WTC11 (cell line): Measurements from ENCODE around the gene VSIG1. TPM values are rescaled to one million over a fixed set of nuclear protein-coding genes. Genes with fewer than 3 reads are reported as not detected.

Source experiments
- ATAC-seq: fragments of 200-7000 bp; cut with Tn5 transposase; 2 replicates; pipeline ENCODE4 v1.10.0; 2021; ENCODE audit warnings: mild to moderate bottlenecking, moderate library complexity
- CTCF ChIA-PET: fragments of 300-600 bp; sonication (Branson Sonifier 250); formaldehyde crosslinking; loops from one replicate; lab custom pipeline; 2021; ENCODE audit warnings: antibody characterized with exemption; lab: Charles Lee
- POLR2A ChIA-PET: fragments of 350-600 bp; sonication (Branson Sonifier 250); formaldehyde crosslinking; loops from one replicate; lab custom pipeline; 2021; ENCODE audit warnings: antibody characterized with exemption; lab: Charles Lee
- DNase-seq: peaks from one replicate; pipeline ENCODE4 v3.0.0; 2021; ENCODE audit warnings: low spot score
- H3K27ac Mint-ChIP-seq: 2 replicates; pipeline ENCODE4 v1.8.0; 2021; ENCODE audit warnings: mixed read lengths
- H3K27me3 Mint-ChIP-seq: 2 replicates; pipeline ENCODE4 v1.8.0; 2021; ENCODE audit warnings: low read depth, mild to moderate bottlenecking, moderate library complexity, mixed read lengths
- H3K36me3 Mint-ChIP-seq: 2 replicates; pipeline ENCODE4 v1.8.0; 2021; ENCODE audit warnings: mixed read lengths
- H3K4me1 Mint-ChIP-seq: 2 replicates; pipeline ENCODE4 v1.8.0; 2022; ENCODE audit warnings: mixed read lengths
- H3K4me3 Mint-ChIP-seq: 2 replicates; pipeline ENCODE4 v1.8.0; 2021; ENCODE audit warnings: mild to moderate bottlenecking, moderate library complexity, mixed read lengths
- H3K9me3 Mint-ChIP-seq: 2 replicates; pipeline ENCODE4 v1.8.0; 2021; ENCODE audit warnings: mixed read lengths
- EMX1 ChIP-seq: fragments of 250-450 bp; sonication (Bioruptor Pico); IDR thresholded peaks from 2 replicates; pipeline ENCODE4 v1.8.0; 2021; ENCODE audit warnings: mild to moderate bottlenecking
- GABPB1 ChIP-seq: sonication (generic); formaldehyde crosslinking; IDR thresholded peaks from 2 replicates; pipeline ENCODE4 v1.8.1; 2023; ENCODE audit warnings: mild to moderate bottlenecking, missing genetic modification reagents
- GRHL2 ChIP-seq: fragments of 250-450 bp; sonication (Bioruptor Pico); IDR thresholded peaks from 2 replicates; pipeline ENCODE4 v1.8.0; 2022; ENCODE audit warnings: mild to moderate bottlenecking, moderate library complexity; ENCODE audit not compliant: insufficient replicate concordance, severe bottlenecking
- NFE2L1 ChIP-seq: sonication (generic); formaldehyde crosslinking; IDR thresholded peaks from 2 replicates; pipeline ENCODE4 v1.8.1; 2023; ENCODE audit warnings: missing genetic modification reagents
- NR1H2 ChIP-seq: sonication (generic); formaldehyde crosslinking; IDR thresholded peaks from 2 replicates; pipeline ENCODE4 v1.9.0; 2021; ENCODE audit warnings: mild to moderate bottlenecking, moderate library complexity, missing genetic modification reagents
- RELA ChIP-seq: sonication (generic); formaldehyde crosslinking; IDR thresholded peaks from 2 replicates; pipeline ENCODE4 v1.8.1; 2022; ENCODE audit warnings: missing genetic modification reagents, mild to moderate bottlenecking, borderline replicate concordance
- SOX15 ChIP-seq: fragments of 250-450 bp; sonication (Bioruptor Pico); IDR thresholded peaks from 2 replicates; pipeline ENCODE4 v1.9.0; 2021; ENCODE audit warnings: mild to moderate bottlenecking
- SP1 ChIP-seq: sonication (generic); formaldehyde crosslinking; conservative IDR thresholded peaks from 2 replicates; pipeline ENCODE4 v1.8.1; 2022; ENCODE audit warnings: missing genetic modification reagents
- TCF7 ChIP-seq: sonication (generic); formaldehyde crosslinking; IDR thresholded peaks from 2 replicates; pipeline ENCODE4 v1.8.0; 2022; ENCODE audit warnings: mild to moderate bottlenecking, low read depth, missing genetic modification reagents, moderate library complexity
- TEAD1 ChIP-seq: sonication (generic); formaldehyde crosslinking; IDR thresholded peaks from 2 replicates; pipeline ENCODE4 v1.8.0; 2022; ENCODE audit warnings: mild to moderate bottlenecking, missing genetic modification reagents
- ZNF219 ChIP-seq: sonication (generic); formaldehyde crosslinking; IDR thresholded peaks from 2 replicates; pipeline ENCODE4 v1.8.0; 2023; ENCODE audit warnings: missing genetic modification reagents, mild to moderate bottlenecking, borderline replicate concordance
- total RNA-seq: library from RNA; stranded (reverse); gene quantifications from 3 replicates; pipeline ENCODE4 v1.2.3, GENCODE V29; 2021
- TF ChIP-seq, protein P1 (sequence below): sonication (generic); formaldehyde crosslinking; IDR thresholded peaks from 2 replicates; pipeline ENCODE4 v1.8.1; 2022; ENCODE audit warnings: missing genetic modification reagents, borderline replicate concordance
- TF ChIP-seq, protein P2 (sequence below): sonication (generic); formaldehyde crosslinking; conservative IDR thresholded peaks from 2 replicates; pipeline ENCODE4 v1.8.1; 2023; ENCODE audit warnings: mild to moderate bottlenecking, low read depth, missing genetic modification reagents, moderate library complexity
- TF ChIP-seq, protein P3 (sequence below): sonication (generic); formaldehyde crosslinking; IDR thresholded peaks from 2 replicates; pipeline ENCODE4 v1.8.1; 2023; ENCODE audit warnings: mild to moderate bottlenecking, missing genetic modification reagents, moderate library complexity
- TF ChIP-seq, protein P4 (sequence below): sonication (generic); formaldehyde crosslinking; IDR thresholded peaks from 2 replicates; pipeline ENCODE4 v1.8.0; 2023; ENCODE audit warnings: mild to moderate bottlenecking, missing genetic modification reagents
- TF ChIP-seq, protein P5 (sequence below): fragments of 250-450 bp; sonication (Bioruptor Pico); IDR thresholded peaks from 2 replicates; pipeline ENCODE4 v1.8.0; 2021; ENCODE audit warnings: mild to moderate bottlenecking
- TF ChIP-seq, protein P6 (sequence below): fragments of 250-450 bp; sonication (Bioruptor Pico); IDR thresholded peaks from 2 replicates; pipeline ENCODE4 v1.9.0; 2021; ENCODE audit warnings: mild to moderate bottlenecking
- TF ChIP-seq, protein P7 (sequence below): sonication (generic); formaldehyde crosslinking; IDR thresholded peaks from 2 replicates; pipeline ENCODE4 v1.8.1; 2023; ENCODE audit warnings: mild to moderate bottlenecking, moderate library complexity, missing genetic modification reagents
- TF ChIP-seq, protein P8 (sequence below): sonication (generic); formaldehyde crosslinking; IDR thresholded peaks from 2 replicates; pipeline ENCODE4 v1.8.0; 2022; ENCODE audit warnings: mild to moderate bottlenecking, missing genetic modification reagents

Gene VSIG1
- total RNA-seq, 1 experiment from 2014 or later, result 1.2 TPM

DNA sequence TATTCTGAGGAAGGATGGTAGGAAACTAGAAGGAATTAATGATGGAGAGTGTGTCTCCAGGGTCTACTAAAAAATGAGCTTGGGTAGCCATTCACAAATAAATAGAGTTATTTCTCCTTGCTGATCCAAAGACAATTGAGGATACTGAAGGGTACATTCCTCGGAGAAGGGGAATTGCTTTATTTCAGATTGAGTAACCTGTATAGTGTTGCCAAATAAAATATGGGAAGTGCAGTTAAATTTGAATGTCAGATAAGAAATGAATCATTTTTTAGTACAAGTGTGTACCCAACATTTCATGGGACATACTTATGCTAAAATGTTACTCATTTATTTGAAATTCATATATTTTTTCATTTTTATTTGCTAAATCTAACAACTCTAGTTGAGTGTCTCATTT lies 16.0 kb upstream of the VSIG1 start:
- Mint-ChIP-seq H3K9me3 (no peaks in the 10 kb centered on the region), H3K36me3 (no peaks in the 10 kb centered on the region), H3K4me1 (peaks cover 15% of the 10 kb centered on the region), H3K27me3 (peaks cover 2% of the 10 kb centered on the region; the same call in 1 of the 2 replicates), H3K4me3 (no peak overlapping the region), H3K27ac (no peak overlapping the region)
- TF ChIP-seq SP1, result no peak
- no peak for TF ChIP-seq NR1H2 (CRISPR knock-in tag)
- TF ChIP-seq, protein P1, sequence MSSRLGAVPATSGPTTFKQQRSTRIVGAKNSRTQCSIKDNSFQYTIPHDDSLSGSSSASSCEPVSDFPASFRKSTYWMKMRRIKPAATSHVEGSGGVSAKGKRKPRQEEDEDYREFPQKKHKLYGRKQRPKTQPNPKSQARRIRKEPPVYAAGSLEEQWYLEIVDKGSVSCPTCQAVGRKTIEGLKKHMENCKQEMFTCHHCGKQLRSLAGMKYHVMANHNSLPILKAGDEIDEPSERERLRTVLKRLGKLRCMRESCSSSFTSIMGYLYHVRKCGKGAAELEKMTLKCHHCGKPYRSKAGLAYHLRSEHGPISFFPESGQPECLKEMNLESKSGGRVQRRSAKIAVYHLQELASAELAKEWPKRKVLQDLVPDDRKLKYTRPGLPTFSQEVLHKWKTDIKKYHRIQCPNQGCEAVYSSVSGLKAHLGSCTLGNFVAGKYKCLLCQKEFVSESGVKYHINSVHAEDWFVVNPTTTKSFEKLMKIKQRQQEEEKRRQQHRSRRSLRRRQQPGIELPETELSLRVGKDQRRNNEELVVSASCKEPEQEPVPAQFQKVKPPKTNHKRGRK, result no peak
- TF ChIP-seq NFE2L1, result no peak
- TF ChIP-seq, protein P2, sequence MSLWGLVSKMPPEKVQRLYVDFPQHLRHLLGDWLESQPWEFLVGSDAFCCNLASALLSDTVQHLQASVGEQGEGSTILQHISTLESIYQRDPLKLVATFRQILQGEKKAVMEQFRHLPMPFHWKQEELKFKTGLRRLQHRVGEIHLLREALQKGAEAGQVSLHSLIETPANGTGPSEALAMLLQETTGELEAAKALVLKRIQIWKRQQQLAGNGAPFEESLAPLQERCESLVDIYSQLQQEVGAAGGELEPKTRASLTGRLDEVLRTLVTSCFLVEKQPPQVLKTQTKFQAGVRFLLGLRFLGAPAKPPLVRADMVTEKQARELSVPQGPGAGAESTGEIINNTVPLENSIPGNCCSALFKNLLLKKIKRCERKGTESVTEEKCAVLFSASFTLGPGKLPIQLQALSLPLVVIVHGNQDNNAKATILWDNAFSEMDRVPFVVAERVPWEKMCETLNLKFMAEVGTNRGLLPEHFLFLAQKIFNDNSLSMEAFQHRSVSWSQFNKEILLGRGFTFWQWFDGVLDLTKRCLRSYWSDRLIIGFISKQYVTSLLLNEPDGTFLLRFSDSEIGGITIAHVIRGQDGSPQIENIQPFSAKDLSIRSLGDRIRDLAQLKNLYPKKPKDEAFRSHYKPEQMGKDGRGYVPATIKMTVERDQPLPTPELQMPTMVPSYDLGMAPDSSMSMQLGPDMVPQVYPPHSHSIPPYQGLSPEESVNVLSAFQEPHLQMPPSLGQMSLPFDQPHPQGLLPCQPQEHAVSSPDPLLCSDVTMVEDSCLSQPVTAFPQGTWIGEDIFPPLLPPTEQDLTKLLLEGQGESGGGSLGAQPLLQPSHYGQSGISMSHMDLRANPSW (CRISPR knock-in tag), result no peak
- DNase-seq (no peak), ATAC-seq (no peak)
- ChIA-PET CTCF (no interaction called here), POLR2A (no interaction called here)

DNA sequence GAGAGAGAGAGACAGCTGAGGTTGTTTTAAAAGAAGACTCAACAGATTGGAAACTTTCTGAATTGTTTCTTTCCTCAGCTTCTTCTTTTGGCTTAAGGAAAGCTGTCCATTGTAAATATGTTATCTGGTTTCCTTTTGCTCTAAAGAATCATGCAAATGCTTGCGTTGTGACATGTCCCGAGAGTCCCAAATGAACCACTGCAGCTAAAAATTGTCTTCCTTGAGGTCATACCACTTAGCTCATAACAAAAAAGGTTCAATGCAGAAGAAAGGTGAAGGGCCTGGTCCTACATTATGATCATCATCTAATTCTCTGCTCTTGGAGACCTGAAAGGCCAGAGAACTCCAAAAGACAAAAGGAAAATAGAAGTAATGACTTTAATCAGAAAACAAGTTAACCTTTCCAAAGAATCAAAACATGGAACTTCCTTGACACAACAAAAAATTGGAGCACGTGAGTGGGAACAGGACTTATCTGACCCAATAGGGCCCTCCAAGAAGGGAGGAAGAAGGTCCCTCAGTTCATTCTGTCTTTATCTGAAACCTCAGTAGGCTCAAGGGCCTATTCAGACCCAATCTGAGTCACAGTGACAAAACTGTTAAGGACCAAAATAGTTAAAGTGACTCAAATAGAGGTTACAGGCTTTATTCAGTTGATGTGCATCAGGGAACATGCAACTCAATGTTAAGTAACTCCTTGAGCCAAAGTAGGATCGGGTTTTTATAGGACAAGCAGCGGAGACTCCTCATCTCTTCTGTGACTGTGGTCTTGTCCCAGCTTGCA lies 14.7 kb upstream of the VSIG1 start:
- TF ChIP-seq, protein P3, sequence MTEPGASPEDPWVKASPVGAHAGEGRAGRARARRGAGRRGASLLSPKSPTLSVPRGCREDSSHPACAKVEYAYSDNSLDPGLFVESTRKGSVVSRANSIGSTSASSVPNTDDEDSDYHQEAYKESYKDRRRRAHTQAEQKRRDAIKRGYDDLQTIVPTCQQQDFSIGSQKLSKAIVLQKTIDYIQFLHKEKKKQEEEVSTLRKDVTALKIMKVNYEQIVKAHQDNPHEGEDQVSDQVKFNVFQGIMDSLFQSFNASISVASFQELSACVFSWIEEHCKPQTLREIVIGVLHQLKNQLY, result no peak
- TF ChIP-seq GRHL2, result no peak
- TF ChIP-seq, protein P4, sequence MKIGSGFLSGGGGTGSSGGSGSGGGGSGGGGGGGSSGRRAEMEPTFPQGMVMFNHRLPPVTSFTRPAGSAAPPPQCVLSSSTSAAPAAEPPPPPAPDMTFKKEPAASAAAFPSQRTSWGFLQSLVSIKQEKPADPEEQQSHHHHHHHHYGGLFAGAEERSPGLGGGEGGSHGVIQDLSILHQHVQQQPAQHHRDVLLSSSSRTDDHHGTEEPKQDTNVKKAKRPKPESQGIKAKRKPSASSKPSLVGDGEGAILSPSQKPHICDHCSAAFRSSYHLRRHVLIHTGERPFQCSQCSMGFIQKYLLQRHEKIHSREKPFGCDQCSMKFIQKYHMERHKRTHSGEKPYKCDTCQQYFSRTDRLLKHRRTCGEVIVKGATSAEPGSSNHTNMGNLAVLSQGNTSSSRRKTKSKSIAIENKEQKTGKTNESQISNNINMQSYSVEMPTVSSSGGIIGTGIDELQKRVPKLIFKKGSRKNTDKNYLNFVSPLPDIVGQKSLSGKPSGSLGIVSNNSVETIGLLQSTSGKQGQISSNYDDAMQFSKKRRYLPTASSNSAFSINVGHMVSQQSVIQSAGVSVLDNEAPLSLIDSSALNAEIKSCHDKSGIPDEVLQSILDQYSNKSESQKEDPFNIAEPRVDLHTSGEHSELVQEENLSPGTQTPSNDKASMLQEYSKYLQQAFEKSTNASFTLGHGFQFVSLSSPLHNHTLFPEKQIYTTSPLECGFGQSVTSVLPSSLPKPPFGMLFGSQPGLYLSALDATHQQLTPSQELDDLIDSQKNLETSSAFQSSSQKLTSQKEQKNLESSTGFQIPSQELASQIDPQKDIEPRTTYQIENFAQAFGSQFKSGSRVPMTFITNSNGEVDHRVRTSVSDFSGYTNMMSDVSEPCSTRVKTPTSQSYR (CRISPR knock-in tag), result no peak
- TF ChIP-seq, protein P5, sequence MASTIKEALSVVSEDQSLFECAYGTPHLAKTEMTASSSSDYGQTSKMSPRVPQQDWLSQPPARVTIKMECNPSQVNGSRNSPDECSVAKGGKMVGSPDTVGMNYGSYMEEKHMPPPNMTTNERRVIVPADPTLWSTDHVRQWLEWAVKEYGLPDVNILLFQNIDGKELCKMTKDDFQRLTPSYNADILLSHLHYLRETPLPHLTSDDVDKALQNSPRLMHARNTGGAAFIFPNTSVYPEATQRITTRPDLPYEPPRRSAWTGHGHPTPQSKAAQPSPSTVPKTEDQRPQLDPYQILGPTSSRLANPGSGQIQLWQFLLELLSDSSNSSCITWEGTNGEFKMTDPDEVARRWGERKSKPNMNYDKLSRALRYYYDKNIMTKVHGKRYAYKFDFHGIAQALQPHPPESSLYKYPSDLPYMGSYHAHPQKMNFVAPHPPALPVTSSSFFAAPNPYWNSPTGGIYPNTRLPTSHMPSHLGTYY (CRISPR knock-in tag), result no peak
- TF ChIP-seq NR1H2 (CRISPR knock-in tag), result no peak
- no peak for TF ChIP-seq SOX15
- TF ChIP-seq TEAD1 (CRISPR knock-in tag), result no peak
- no peak for TF ChIP-seq TCF7
- TF ChIP-seq, protein P6, sequence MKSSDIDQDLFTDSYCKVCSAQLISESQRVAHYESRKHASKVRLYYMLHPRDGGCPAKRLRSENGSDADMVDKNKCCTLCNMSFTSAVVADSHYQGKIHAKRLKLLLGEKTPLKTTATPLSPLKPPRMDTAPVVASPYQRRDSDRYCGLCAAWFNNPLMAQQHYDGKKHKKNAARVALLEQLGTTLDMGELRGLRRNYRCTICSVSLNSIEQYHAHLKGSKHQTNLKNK (CRISPR knock-in tag), result no peak
- no peak for TF ChIP-seq GABPB1 (CRISPR knock-in tag)
- TF ChIP-seq, protein P7, sequence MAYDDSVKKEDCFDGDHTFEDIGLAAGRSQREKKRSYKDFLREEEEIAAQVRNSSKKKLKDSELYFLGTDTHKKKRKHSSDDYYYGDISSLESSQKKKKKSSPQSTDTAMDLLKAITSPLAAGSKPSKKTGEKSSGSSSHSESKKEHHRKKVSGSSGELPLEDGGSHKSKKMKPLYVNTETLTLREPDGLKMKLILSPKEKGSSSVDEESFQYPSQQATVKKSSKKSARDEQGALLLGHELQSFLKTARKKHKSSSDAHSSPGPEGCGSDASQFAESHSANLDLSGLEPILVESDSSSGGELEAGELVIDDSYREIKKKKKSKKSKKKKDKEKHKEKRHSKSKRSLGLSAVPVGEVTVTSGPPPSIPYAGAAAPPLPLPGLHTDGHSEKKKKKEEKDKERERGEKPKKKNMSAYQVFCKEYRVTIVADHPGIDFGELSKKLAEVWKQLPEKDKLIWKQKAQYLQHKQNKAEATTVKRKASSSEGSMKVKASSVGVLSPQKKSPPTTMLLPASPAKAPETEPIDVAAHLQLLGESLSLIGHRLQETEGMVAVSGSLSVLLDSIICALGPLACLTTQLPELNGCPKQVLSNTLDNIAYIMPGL (CRISPR knock-in tag), result no peak
- TF ChIP-seq, protein P8, sequence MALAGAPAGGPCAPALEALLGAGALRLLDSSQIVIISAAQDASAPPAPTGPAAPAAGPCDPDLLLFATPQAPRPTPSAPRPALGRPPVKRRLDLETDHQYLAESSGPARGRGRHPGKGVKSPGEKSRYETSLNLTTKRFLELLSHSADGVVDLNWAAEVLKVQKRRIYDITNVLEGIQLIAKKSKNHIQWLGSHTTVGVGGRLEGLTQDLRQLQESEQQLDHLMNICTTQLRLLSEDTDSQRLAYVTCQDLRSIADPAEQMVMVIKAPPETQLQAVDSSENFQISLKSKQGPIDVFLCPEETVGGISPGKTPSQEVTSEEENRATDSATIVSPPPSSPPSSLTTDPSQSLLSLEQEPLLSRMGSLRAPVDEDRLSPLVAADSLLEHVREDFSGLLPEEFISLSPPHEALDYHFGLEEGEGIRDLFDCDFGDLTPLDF (CRISPR knock-in tag), result no peak
- TF ChIP-seq RELA (CRISPR knock-in tag), result no peak
- TF ChIP-seq ZNF219 (CRISPR knock-in tag), result no peak
- no peak for TF ChIP-seq EMX1
- Mint-ChIP-seq H3K4me3 (no peak overlapping the region), H3K27ac (no peak overlapping the region), H3K4me1 (peaks cover 9% of the 10 kb centered on the region), H3K9me3 (no peaks in the 10 kb centered on the region), H3K27me3 (peaks cover 2% of the 10 kb centered on the region; the same call in 1 of the 2 replicates), H3K36me3 (no peaks in the 10 kb centered on the region)
- no peak for DNase-seq
- ChIA-PET CTCF (no interaction called here), POLR2A (no interaction called here)
- no peak for ATAC-seq
